ENCODE measurements around the gene ZSCAN2. TPM values are rescaled to one million over a fixed set of nuclear protein-coding genes. Genes with fewer than 3 reads are reported as not detected.

Gene ZSCAN2
- total and polyA plus RNA-seq, 5 donors from 2014 or later: 4.8 to 12.4 (median 7.9) TPM

DNA sequence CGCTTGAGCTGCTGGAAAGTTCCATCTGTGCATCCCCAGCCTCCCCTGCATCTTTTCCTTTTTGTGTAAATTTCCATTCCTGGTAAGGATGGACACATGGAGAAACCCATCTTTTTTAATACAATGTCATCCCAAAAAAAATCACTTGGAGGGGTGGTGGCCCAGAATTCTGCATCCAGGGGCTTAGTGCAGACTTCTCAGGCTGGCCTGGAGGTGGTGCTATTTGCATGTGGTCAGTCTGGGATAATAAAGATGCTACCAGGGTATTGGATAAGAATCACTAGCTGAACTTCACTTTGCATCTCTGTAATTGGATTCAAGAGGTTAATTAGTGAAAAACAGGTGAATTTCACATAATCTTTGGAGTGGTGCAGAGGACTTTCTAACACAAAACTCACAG lies 1.8 kb upstream of the ZSCAN2 start:
- Mint-ChIP-seq H3K4me1 (peaks cover 14 to 73% (median 40%) of the 10 kb centered on the region in 4 donors), H3K9me3 (peaks cover 0 to 2% (median 0%) of the 10 kb centered on the region in 7 donors), H3K27ac (peak overlapping the region; percentile 85 to 98 (median 92)), H3K4me3 (peak overlapping the region; percentile 72 to 97 (median 80)), H3K27me3 (no peaks in the 10 kb centered on the region), H3K36me3 (peaks cover 4% of the 10 kb centered on the region)
- DNase-seq (peak in 2 of 3 donors; percentile 9 to 38), ATAC-seq (ENCODE audit: low read depth in 2 of 2) (no peak)
- Histone ChIP-seq H3K27ac (ENCODE audit: insufficient read depth, low read length, poor library complexity, severe bottlenecking) (peak overlapping the region; percentile 80), H3K36me3 (ENCODE audit: control insufficient read depth, insufficient read depth, low read length) (no peaks in the 10 kb centered on the region), H3K4me3 (ENCODE audit: low read depth, low read length) (peak overlapping the region; percentile 66), H3K4me1 (ENCODE audit: control insufficient read depth, insufficient read depth, low read length, poor library complexity, severe bottlenecking) (peaks cover 44% of the 10 kb centered on the region), H3K27me3 (ENCODE audit: control insufficient read depth, insufficient read depth, low read length) (no peaks in the 10 kb centered on the region), H3K9me3 (ENCODE audit: control insufficient read depth in 2 of 2, low read length in 2 of 2) (no peaks in the 10 kb centered on the region)

- Histone ChIP-seq H3K4me1 (ENCODE audit: control insufficient read depth, insufficient read depth, low read length, poor library complexity, severe bottlenecking) (peaks cover 51% of the 10 kb centered on the region), H3K9me3 (ENCODE audit: control insufficient read depth in 2 of 2, low read length in 2 of 2) (no peaks in the 10 kb centered on the region), H3K4me3 (ENCODE audit: low read depth, low read length) (no peak overlapping the region), H3K36me3 (ENCODE audit: control insufficient read depth, insufficient read depth, low read length) (no peaks in the 10 kb centered on the region), H3K27me3 (ENCODE audit: control insufficient read depth, insufficient read depth, low read length) (no peaks in the 10 kb centered on the region), H3K27ac (ENCODE audit: insufficient read depth, low read length, poor library complexity, severe bottlenecking) (peak overlapping the region; percentile 9)
- no peaks in the 10 kb centered on the region for H3K27me3 Mint-ChIP-seq
- H3K4me1 Mint-ChIP-seq: peaks cover 14 to 78% (median 44%) of the 10 kb centered on the region in 4 donors
- H3K9me3 Mint-ChIP-seq: no peaks in the 10 kb centered on the region
- ATAC-seq (ENCODE audit: low read depth in 2 of 2) (no peak), DNase-seq (no peak)
- peaks cover 9% of the 10 kb centered on the region for H3K36me3 Mint-ChIP-seq
- peak overlapping the region; percentile 58 to 93 (median 91) for H3K27ac Mint-ChIP-seq
- peak overlapping the region; percentile 32 to 98 (median 96) for H3K4me3 Mint-ChIP-seq
These were observed 903 bp upstream of the ZSCAN2 start for GRCh38 chr15:84599906-84600305.

GRCh38 chr15:84600331-84600686 lies 500 bp upstream of the ZSCAN2 start:
- peak overlapping the region; percentile 94 to 98 (median 96) for H3K4me3 Mint-ChIP-seq
- peaks cover 13% of the 10 kb centered on the region for H3K36me3 Mint-ChIP-seq
- DNase-seq (peak in 2 of 3 donors; percentile 61 to 64), ATAC-seq (ENCODE audit: low read depth in 2 of 2) (peak in 1 of 2 donors; percentile 8)
- Histone ChIP-seq H3K36me3 (ENCODE audit: control insufficient read depth, insufficient read depth, low read length) (peaks cover 2% of the 10 kb centered on the region), H3K27me3 (ENCODE audit: control insufficient read depth, insufficient read depth, low read length) (no peaks in the 10 kb centered on the region), H3K27ac (ENCODE audit: insufficient read depth, low read length, poor library complexity, severe bottlenecking) (peak overlapping the region; percentile 9), H3K4me3 (ENCODE audit: low read depth, low read length) (peak overlapping the region; percentile 93), H3K9me3 (ENCODE audit: control insufficient read depth in 2 of 2, low read length in 2 of 2) (no peaks in the 10 kb centered on the region), H3K4me1 (ENCODE audit: control insufficient read depth, insufficient read depth, low read length, poor library complexity, severe bottlenecking) (peaks cover 55% of the 10 kb centered on the region)
- no peaks in the 10 kb centered on the region for H3K27me3 Mint-ChIP-seq
- no peaks in the 10 kb centered on the region for H3K9me3 Mint-ChIP-seq
- peaks cover 14 to 82% (median 48%) of the 10 kb centered on the region in 4 donors for H3K4me1 Mint-ChIP-seq
- H3K27ac Mint-ChIP-seq: peak overlapping the region; percentile 91 to 97 (median 93)

GRCh38 chr15:84601555-84601838 lies 688 bp downstream of the ZSCAN2 start:
- DNase-seq (no peak), ATAC-seq (ENCODE audit: low read depth in 2 of 2) (no peak)
- Mint-ChIP-seq H3K36me3 (peaks cover 23% of the 10 kb centered on the region), H3K27ac (peak overlapping the region in 2 of 3 donors; percentile 59 to 91), H3K4me3 (peak overlapping the region; percentile 94 to 98 (median 96)), H3K27me3 (no peaks in the 10 kb centered on the region), H3K9me3 (no peaks in the 10 kb centered on the region), H3K4me1 (peaks cover 14 to 93% (median 55%) of the 10 kb centered on the region in 4 donors)
- no peaks in the 10 kb centered on the region for H3K9me3 ChIP-seq (ENCODE audit: control insufficient read depth in 2 of 2, low read length in 2 of 2)
- H3K27me3 ChIP-seq (ENCODE audit: control insufficient read depth, insufficient read depth, low read length): no peaks in the 10 kb centered on the region
- peak overlapping the region; percentile 61 for H3K27ac ChIP-seq (ENCODE audit: insufficient read depth, low read length, poor library complexity, severe bottlenecking)
- H3K4me1 ChIP-seq (ENCODE audit: control insufficient read depth, insufficient read depth, low read length, poor library complexity, severe bottlenecking): peaks cover 61% of the 10 kb centered on the region
- H3K4me3 ChIP-seq (ENCODE audit: low read depth, low read length): peak overlapping the region; percentile 93
- H3K36me3 ChIP-seq (ENCODE audit: control insufficient read depth, insufficient read depth, low read length): peaks cover 2% of the 10 kb centered on the region

DNA sequence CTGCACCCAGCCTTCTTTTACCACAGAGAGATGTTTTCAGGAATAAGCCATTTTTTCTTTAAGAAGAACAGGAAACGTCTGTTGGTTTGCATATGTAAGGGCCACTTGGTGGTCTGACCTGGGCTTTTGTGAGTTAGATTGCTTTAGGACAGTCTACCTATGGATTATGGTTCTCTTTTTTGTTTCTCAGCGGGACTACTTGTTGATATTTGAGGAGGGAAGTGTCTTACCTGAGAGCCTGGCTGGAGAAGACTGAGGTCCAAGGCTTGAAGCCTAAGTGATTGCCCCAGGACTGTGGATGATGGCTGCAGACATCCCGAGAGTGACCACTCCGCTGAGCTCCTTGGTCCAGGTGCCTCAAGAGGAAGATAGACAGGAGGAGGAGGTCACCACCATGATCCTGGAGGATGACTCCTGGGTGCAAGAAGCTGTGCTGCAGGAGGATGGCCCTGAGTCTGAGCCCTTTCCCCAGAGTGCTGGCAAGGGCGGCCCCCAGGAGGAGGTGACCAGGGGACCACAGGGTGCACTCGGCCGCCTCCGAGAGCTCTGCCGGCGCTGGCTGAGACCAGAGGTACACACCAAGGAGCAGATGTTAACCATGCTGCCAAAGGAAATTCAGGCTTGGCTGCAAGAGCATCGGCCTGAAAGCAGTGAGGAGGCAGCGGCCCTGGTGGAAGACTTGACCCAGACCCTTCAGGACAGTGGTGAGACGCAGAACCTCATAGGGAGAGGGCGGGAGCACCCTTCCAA lies 3.0 kb downstream of the ZSCAN2 start:
- Histone ChIP-seq H3K9me3 (ENCODE audit: control insufficient read depth in 2 of 2, low read length in 2 of 2) (no peaks in the 10 kb centered on the region), H3K4me1 (ENCODE audit: control insufficient read depth, insufficient read depth, low read length, poor library complexity, severe bottlenecking) (peaks cover 50% of the 10 kb centered on the region), H3K36me3 (ENCODE audit: control insufficient read depth, insufficient read depth, low read length) (peaks cover 7% of the 10 kb centered on the region), H3K27ac (ENCODE audit: insufficient read depth, low read length, poor library complexity, severe bottlenecking) (no peak overlapping the region), H3K4me3 (ENCODE audit: low read depth, low read length) (no peak overlapping the region), H3K27me3 (ENCODE audit: control insufficient read depth, insufficient read depth, low read length) (no peaks in the 10 kb centered on the region)
- Mint-ChIP-seq H3K27me3 (no peaks in the 10 kb centered on the region), H3K4me1 (peaks cover 11 to 88% (median 42%) of the 10 kb centered on the region in 4 donors), H3K27ac (peak overlapping the region; percentile 36 to 66 (median 58)), H3K36me3 (peaks cover 40% of the 10 kb centered on the region), H3K4me3 (peak overlapping the region; percentile 52 to 94 (median 68)), H3K9me3 (no peaks in the 10 kb centered on the region)
- no peak for ATAC-seq (ENCODE audit: low read depth in 2 of 2)
- DNase-seq: no peak

DNA sequence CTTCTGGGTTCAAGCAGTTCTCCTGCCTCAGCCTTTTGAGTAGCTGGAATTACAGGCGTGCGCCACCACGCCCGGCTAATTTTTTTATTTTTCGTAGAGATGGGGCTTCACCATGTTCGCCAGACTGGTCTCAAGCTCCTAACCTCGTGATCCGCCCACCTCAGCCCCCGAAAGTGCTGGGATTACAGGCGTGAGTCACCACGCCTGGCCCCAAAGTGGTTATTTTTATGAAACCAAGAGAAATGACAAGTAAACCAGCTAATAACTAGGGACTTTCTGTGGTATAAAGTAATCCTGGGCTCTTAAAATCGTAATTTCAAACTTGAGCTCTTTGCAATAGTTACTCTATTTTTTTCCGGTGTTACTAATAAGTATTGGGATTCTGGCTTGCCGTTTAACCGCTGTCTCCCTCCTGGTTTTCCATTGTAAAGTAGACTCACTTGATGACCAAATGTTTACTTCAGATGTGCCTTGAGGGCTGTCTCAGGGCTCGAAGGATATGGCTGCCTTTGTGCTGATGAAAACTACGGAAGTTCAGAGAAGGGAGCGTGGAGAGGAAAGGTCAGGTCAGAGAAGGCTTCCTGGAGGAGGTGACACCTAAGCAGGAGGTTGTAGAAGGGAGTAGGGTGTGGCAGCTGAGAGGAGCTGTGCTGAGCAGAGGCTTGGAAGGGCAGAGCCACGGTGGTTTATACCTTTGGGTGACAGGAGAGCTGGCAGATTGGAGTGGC lies 4.2 kb downstream of the ZSCAN2 start:
- H3K36me3 ChIP-seq (ENCODE audit: control insufficient read depth, insufficient read depth, low read length): peaks cover 14% of the 10 kb centered on the region
- peak overlapping the region; percentile 35 for H3K27ac ChIP-seq (ENCODE audit: insufficient read depth, low read length, poor library complexity, severe bottlenecking)
- H3K4me3 ChIP-seq (ENCODE audit: low read depth, low read length): peak overlapping the region; percentile 54
- peak overlapping the region in 2 of 3 donors; percentile 93 to 96 for H3K27ac Mint-ChIP-seq
- DNase-seq (peak in 1 of 3 donors; percentile 27), ATAC-seq (ENCODE audit: low read depth in 2 of 2) (no peak)
- no peaks in the 10 kb centered on the region for H3K9me3 Mint-ChIP-seq
- H3K4me1 Mint-ChIP-seq: peaks cover 11 to 77% (median 41%) of the 10 kb centered on the region in 4 donors
- H3K27me3 Mint-ChIP-seq: no peaks in the 10 kb centered on the region
- H3K27me3 ChIP-seq (ENCODE audit: control insufficient read depth, insufficient read depth, low read length): no peaks in the 10 kb centered on the region
- peaks cover 48% of the 10 kb centered on the region for H3K36me3 Mint-ChIP-seq
- peak overlapping the region; percentile 37 to 90 (median 78) for H3K4me3 Mint-ChIP-seq
- no peaks in the 10 kb centered on the region for H3K9me3 ChIP-seq (ENCODE audit: control insufficient read depth in 2 of 2, low read length in 2 of 2)
- peaks cover 38% of the 10 kb centered on the region for H3K4me1 ChIP-seq (ENCODE audit: control insufficient read depth, insufficient read depth, low read length, poor library complexity, severe bottlenecking)

DNA sequence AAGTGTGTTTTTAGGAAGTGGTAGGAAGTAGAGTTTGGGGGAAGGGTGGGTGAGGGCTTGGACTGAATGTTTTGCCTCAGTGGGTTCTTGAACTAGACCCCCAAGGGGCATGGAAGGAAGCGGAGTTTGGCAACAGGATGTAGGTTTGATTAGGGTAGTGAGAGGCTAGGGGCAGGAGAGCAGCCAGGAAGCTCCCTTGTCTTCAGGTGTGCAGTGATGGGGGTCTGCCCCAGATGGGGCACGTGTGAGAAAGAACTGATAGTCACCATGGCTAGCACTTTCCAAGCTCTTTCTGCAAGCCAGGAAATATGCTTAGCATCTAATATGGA lies 4.7 kb downstream of the ZSCAN2 start:
- Histone ChIP-seq H3K9me3 (ENCODE audit: control insufficient read depth in 2 of 2, low read length in 2 of 2) (no peaks in the 10 kb centered on the region), H3K27me3 (ENCODE audit: control insufficient read depth, insufficient read depth, low read length) (no peaks in the 10 kb centered on the region), H3K27ac (ENCODE audit: insufficient read depth, low read length, poor library complexity, severe bottlenecking) (peak overlapping the region; percentile 35), H3K4me1 (ENCODE audit: control insufficient read depth, insufficient read depth, low read length, poor library complexity, severe bottlenecking) (peaks cover 33% of the 10 kb centered on the region), H3K36me3 (ENCODE audit: control insufficient read depth, insufficient read depth, low read length) (peaks cover 14% of the 10 kb centered on the region), H3K4me3 (ENCODE audit: low read depth, low read length) (peak overlapping the region; percentile 54)
- peak overlapping the region; percentile 37 to 90 (median 78) for H3K4me3 Mint-ChIP-seq
- peaks cover 50% of the 10 kb centered on the region for H3K36me3 Mint-ChIP-seq
- DNase-seq (peak in 1 of 3 donors; percentile 33), ATAC-seq (ENCODE audit: low read depth in 2 of 2) (no peak)
- peak overlapping the region in 2 of 3 donors; percentile 93 to 96 for H3K27ac Mint-ChIP-seq
- H3K9me3 Mint-ChIP-seq: no peaks in the 10 kb centered on the region
- no peaks in the 10 kb centered on the region for H3K27me3 Mint-ChIP-seq
- H3K4me1 Mint-ChIP-seq: peaks cover 11 to 73% (median 40%) of the 10 kb centered on the region in 4 donors

Data from CD4-positive, CD25-positive, alpha-beta regulatory T cell (primary cell).